Diencephalon (tissue), 1 donor: ENCODE data around the gene FAM3A. TPM values are rescaled to one million over a fixed set of nuclear protein-coding genes. Genes with fewer than 3 reads are reported as not detected.

ENCODE experiments used
- small RNA-seq: library from RNA; depleted of rRNA; stranded (forward); fragments of <200 nt; gene quantifications from one replicate; pipeline ENCODE3, GENCODE V24; 2014
- total RNA-seq: library from RNA; depleted of rRNA; stranded (reverse); fragments of >200 nt; gene quantifications from one replicate; pipeline ENCODE4 v1.2.3, GENCODE V29; 2014

The FAM3A gene
- 15.0 TPM for total RNA-seq

DNA sequence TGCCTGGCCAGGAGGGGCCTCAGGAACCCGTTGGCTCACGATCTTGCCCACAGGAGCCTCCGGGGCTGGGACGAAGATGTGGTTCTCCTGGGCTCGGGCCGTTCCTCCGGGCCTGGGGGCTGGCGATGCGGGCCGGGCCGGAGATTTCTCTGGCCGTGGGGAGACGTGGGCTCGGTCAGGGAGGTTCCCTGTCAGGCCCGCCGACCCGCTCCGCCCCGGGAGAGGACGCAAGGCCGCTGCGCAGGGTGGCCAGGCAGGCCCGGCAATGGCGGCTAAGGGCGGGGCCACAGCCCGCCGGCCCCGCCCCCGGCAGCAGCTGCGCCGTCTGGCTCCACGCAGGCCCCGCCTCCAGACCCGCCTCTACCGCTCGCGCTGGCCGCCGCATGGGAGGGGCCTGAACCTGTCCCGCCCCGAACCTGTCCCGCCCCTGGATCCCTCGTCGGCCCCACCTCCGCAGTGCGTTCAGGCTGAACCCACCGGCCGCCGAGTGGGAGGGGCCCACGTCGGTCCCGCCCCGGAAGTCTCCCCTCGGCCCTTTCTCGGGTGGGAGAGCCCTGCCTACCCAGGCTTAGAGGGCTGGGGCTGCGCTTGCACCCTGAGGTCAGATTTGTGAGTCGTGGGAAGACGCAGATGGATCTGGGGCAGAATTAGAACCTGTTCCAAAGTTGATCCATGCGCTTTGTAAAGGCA, at the start of gene FAM3A:
Gene FAM3A, minus strand, starts transcription at position 267 of the 690 bp plus-strand sequence. CDS start 460 bp downstream, outside the sequence.

GRCh38 chrX:154547245-154548027, 31.4 kb upstream of the FAM3A start, which contains the start of gene IKBKG:
Gene IKBKG, plus strand, starts transcription at chrX:154547620. Its CDS starts 4,383 bp downstream, at chrX:154552003.

GRCh38 chrX:154546354-154547244, 30.6 kb upstream of the FAM3A start, which contains the start of gene G6PD:
Gene G6PD, minus strand, starts transcription at chrX:154546846. Its CDS starts 691 bp downstream, at chrX:154546155.

DNA sequence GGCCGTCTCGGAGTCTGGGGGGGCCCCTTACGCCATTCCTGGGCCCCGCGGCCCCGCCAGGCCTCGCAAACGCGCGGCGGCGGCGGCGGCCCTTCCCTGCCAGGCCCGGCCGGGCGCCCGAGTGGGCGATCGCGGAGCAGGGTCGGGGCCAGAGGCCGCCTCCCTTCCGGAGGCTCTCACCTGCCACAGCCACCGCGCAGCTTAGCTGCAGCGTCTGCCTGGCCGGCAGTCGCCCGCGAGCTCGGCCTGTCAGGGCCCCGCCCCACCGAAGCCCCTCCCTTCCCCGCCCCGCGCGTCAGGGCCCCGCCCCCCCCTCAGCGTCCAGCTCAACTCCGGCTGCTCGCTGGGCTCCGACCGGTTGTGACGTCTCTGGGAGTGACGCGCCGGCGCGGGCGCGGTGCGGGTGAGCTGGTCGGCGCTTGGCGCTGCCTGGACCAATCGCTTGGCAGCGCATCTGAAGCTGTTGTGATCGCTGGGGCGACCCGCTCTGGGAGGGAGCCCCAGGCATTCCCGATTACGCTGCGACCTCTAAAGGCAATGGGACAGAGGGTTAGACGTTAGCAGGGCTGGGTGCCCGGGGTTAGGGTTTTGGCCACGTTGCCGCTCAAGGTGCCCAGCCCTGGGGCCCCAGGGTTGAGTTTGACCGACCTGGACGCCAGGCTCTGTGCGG, 25.5 kb downstream of the FAM3A start, which contains the start of gene SLC10A3:
Gene SLC10A3, minus strand, starts transcription at position 216 of the 670 bp plus-strand sequence. CDS start 1,689 bp downstream, outside the sequence.

DNA sequence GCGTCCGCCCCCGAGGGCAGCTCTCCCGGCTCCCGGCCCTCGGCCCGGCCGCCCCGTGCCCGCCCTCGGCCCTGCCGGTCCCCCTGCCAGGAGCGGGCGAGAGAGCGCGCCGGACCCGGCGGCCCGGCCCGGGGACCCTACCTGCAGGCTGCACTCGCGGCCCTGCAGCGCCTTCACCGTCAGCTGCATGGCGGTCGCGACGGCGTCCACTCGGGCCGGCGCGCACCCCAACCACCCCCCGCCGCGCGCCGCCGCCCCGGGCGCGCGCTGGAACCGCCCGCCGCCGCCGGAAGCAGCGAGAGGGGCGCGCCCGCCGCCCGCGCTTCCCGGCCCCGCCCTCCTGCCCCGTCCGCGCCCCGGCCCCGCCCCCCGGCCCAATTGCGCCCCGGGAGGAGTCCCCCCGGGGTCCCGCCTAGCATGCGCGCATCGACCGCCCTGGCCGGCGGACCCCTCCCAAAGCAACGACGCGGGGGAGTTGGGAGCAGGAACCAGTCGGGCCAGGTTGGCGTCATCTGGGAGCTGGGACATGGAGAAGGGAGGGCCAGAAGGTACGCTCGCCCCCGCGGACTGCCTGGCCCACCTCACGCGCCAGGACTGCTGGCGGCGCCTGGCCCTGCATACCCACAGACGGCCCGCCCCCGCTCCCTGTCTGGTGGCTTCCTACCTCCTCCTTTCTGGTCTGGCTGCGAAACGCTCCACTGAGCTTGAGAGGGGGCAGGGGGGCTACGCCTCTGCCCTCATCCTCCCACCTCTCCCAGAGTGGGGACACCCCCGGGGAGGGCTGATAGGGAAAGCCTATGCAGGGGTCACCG, 29.4 kb downstream of the FAM3A start, which contains the start of gene UBL4A:
Gene UBL4A, minus strand, starts transcription at position 220 of the 812 bp plus-strand sequence. Its CDS starts 31 bp downstream, at position 189.

GRCh38 chrX:154478728-154479622, 37.1 kb downstream of the FAM3A start, which contains the start of gene LAGE3:
Gene LAGE3, minus strand, starts transcription at chrX:154479281. Its CDS starts 366 bp downstream, at chrX:154478915.

DNA sequence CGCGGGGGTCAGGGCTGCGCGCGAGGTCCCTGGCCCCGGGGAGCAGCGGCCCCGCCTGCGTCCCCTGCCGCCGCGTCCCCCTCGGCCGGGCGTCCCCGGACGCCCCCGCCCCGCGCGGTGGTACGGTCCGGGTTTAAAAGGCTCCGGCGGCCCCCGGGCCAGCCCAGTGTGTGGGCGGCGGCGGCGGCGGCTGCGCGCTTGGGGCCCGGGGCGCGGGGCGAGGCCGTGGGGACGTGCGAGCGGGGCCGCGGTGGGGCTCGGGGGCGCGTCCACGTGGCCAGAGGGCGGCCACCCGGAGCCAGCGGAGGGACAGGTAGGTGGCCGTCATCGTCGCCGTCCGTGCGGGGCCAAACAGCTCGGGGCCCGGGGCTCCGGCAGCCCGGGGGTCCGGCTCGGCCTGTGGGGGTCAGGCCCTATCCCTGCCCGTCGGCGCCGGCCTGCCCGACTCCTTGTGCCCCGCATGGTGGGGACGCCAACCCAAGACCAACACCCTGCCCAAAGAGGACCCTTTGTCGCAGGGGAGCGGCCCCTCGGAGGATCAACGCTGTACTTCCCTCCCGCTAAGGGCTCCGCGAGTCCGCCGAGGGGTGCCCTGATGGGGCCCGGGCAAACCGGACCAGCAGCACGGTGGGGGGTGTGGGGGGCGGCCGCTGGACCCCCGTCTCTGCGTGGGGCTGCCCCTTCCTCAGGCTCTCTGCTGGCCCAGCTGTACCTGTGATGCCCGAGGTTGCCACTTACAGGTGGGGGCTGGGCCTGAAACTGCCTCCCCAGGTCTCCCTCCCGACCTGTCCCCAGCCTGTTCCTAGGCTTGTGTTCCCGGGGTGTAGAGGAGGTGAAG, 57.7 kb downstream of the FAM3A start, which contains the start of gene PLXNA3:
Gene PLXNA3, plus strand, starts transcription at position 166 of the 838 bp plus-strand sequence. CDS start 1,903 bp downstream, outside the sequence.

Small RNAs within 50 kb of the gene (small RNA-seq; reads per million reads assigned to genes)
- gene RN7SL697P = not detected

Other genes with a start within 250 kb of the FAM3A start
- not detected for gene TEX28, start 221.1 kb downstream of the FAM3A start, total RNA-seq
- 0.69 TPM for gene TKTL1, start 220.4 kb downstream of the FAM3A start, total RNA-seq
- 93.4 TPM for gene FLNA, start 141.6 kb downstream of the FAM3A start, total RNA-seq
- gene EMD, start 136.9 kb downstream of the FAM3A start, total RNA-seq = 35.8 TPM
- 1,254 TPM for gene RPL10, start 117.9 kb downstream of the FAM3A start, total RNA-seq
- gene DNASE1L1, start 107.0 kb downstream of the FAM3A start, total RNA-seq = 10.6 TPM
- gene TAFAZZIN, start 104.7 kb downstream of the FAM3A start, total RNA-seq = 12.0 TPM
- 83.0 TPM for gene ATP6AP1, start 87.6 kb downstream of the FAM3A start, total RNA-seq
- gene GDI1, start 79.1 kb downstream of the FAM3A start, total RNA-seq = 289 TPM
- gene FAM50A, start 72.1 kb downstream of the FAM3A start, total RNA-seq = 26.1 TPM
- gene PLXNA3, start 58.0 kb downstream of the FAM3A start, total RNA-seq = 20.5 TPM
- gene LAGE3, start 37.0 kb downstream of the FAM3A start, total RNA-seq = 16.1 TPM
- 35.1 TPM for gene UBL4A, start 29.6 kb downstream of the FAM3A start, total RNA-seq
- gene SLC10A3, start 25.6 kb downstream of the FAM3A start, total RNA-seq = 3.5 TPM
- 17.3 TPM for gene G6PD, start 30.6 kb upstream of the FAM3A start, total RNA-seq
- 6.0 TPM for gene IKBKG, start 31.4 kb upstream of the FAM3A start, total RNA-seq
- gene CTAG1A, start 68.9 kb upstream of the FAM3A start, total RNA-seq = not detected
- gene CTAG1B, start 103.0 kb upstream of the FAM3A start, total RNA-seq = not detected
- gene CTAG2, start 137.3 kb upstream of the FAM3A start, total RNA-seq = not detected
- 1.4 TPM for gene GAB3, start 234.8 kb upstream of the FAM3A start, total RNA-seq
- gene DKC1, start 246.6 kb upstream of the FAM3A start, total RNA-seq = 27.0 TPM